Testis (tissue), 2 donors: Measurements from ENCODE around the gene NFIA.

ENCODE experiments used
- CTCF ChIP-seq, 3 experiments: fragments of 450-650 bp in 2 of 3; fragments of 200-600 bp in 1 of 3; sonication (generic) in 1 of 3; IDR thresholded peaks; one replicate each; pipeline ENCODE4 v1.5.1; 2016 to 2019; ENCODE audit warnings: antibody characterized with exemption in 3 of 3, mild to moderate bottlenecking in 2 of 3, moderate library complexity in 1 of 3
- POLR2A ChIP-seq: fragments of 450-650 bp; IDR thresholded peaks from one replicate; pipeline ENCODE4 v1.6.1; 2017; ENCODE audit warnings: antibody characterized with exemption, mild to moderate bottlenecking, moderate library complexity

GRCh38 chr1:61081144-61081685, 1.1 kb upstream of the NFIA start:
- TF ChIP-seq CTCF (IDR thresholded peaks at IDR 0.05) (no peak), POLR2A (no peak)
